DMS 273 (cell line): ENCODE data around the gene VSTM2A.

Experiments used
- DNase-seq: peaks from one replicate; lab custom pipeline; 2025; ENCODE audit not compliant: unreplicated experiment; lab: John Stamatoyannopoulos, UW

The VSTM2A gene

DNA sequence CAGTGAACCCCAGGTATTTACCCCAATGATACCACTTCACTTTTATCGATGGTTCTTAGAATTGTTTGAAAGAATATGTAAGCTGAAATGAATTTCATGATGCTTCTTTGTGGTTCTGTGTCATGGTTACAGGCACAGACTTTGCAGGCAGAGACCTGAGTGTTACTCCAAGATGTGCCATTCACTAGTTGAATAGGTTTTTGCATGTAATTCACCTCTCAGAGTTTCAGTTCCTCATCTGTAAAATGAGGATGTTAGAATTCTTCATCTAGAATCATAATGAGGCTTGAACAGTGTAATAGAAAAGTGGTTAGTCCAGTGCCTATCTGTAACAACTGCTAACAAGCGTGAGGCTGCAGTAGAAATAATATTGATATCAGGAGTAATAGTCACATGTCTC lies 54.6 kb downstream of the VSTM2A start:
- DNase-seq, result no peak

DNA sequence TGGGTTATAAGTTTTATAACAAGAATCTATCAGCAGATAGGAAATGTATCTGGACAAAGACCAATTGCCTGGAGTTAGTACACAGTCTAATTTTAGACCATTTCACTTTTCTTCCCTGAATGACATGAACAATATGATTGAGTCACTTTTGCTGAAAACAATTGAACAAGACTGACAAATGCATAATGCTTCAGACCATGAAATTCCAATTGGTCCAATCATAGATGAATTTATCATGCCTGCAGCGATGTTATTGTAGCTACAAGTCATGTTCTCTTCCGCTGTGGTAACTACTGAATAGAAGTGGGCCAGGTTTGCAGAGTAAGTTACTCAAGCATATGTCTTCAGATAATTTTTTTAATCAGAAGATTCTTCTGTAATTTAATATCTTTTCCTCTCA lies 73.4 kb downstream of the VSTM2A start:
- DNase-seq, result no peak
